Heart right ventricle (tissue), 16 donors: ENCODE data around the gene TCP10L. TPM values are rescaled to one million over a fixed set of nuclear protein-coding genes. Genes with fewer than 3 reads are reported as not detected.

Experiments
- ATAC-seq, 8 donors: fragments of 200-7000 bp; cut with Tn5 transposase; one replicate each; pipeline ENCODE4 v1.9.1; 2020; ENCODE audit warnings: mild to moderate bottlenecking in 8 of 8, moderate library complexity in 8 of 8, moderate number of reproducible peaks in 1 of 8
- DNase-seq, 2 donors: peaks; one replicate each; pipeline ENCODE4 v3.0.0-alpha.2; 2020
- H3K27ac ChIP-seq, 10 donors: fragments of 200-600 bp; sonication (generic) in 2 of 10; one replicate each; pipeline versions ENCODE4 v1.5.0 to v1.8.0; 2020 to 2022; ENCODE audit warnings: mild to moderate bottlenecking in 3 of 10
- H3K27me3 ChIP-seq, 7 donors: fragments of 200-600 bp; one replicate each; pipeline ENCODE4 v1.8.0; 2021 to 2022; ENCODE audit warnings: mild to moderate bottlenecking in 2 of 7
- H3K36me3 ChIP-seq, 9 donors: fragments of 200-600 bp; sonication (generic) in 1 of 9; one replicate each; pipeline versions ENCODE4 v1.5.0 to v1.8.0; 2020 to 2022; ENCODE audit warnings: mild to moderate bottlenecking in 2 of 9
- H3K4me1 ChIP-seq, 9 donors: fragments of 200-600 bp; sonication (generic) in 1 of 9; one replicate each; pipeline versions ENCODE4 v1.5.0 to v1.8.0; 2020 to 2022; ENCODE audit warnings: mild to moderate bottlenecking in 4 of 9
- H3K4me3 ChIP-seq, 10 donors: fragments of 200-600 bp; sonication (generic) in 2 of 10; one replicate each; pipeline versions ENCODE4 v1.5.0 to v1.8.0; 2020 to 2022; ENCODE audit warnings: mild to moderate bottlenecking in 7 of 10, moderate library complexity in 2 of 10
- H3K9me3 ChIP-seq, 11 donors: fragments of 200-600 bp in 10 of 11; sonication (generic) in 2 of 11; one replicate each; pipeline versions ENCODE4 v1.5.0 to v1.8.0; 2013 to 2022; ENCODE audit warnings: mild to moderate bottlenecking in 2 of 11, control low read depth in 1 of 11, moderate library complexity in 1 of 11
- WGBS, 2 donors: extraction: QIAGEN DNeasy Blood & Tissue Kit; methylation state at CpG; one replicate each; pipeline ENCODE4 v1.1.7; 2013; ENCODE audit warnings: inconsistent platforms in 1 of 2; 5-methylcytosine and 5-hydroxymethylcytosine counted together
- intact Hi-C, 10 donors: fragments of 100-400 bp; cut with DNase I; formaldehyde crosslinking; loops; one replicate each; pipeline versions ENCODE4 v1.11.1 to v1.14.2; 2022
- polyA plus RNA-seq, 2 donors: library from polyadenylated mRNA; stranded (reverse); fragments of 200-250 nt; gene quantifications; one replicate each; pipeline ENCODE4 v1.2.3, GENCODE V29; 2013
- total RNA-seq, 10 donors: library from RNA; stranded (reverse); fragmentation: NEBNext Ultra II Directional in 3 of 10; extraction: Animal tissue kit (Norgen Biotek cat#: 25700) in 3 of 10; gene quantifications; one replicate each; pipeline versions ENCODE4 v1.2.1 to v1.2.4, GENCODE V29; 2021 to 2023
- TF ChIP-seq, protein P1 (sequence below), 9 donors: fragments of 200-600 bp; sonication (generic) in 2 of 9; IDR thresholded peaks; one replicate each; pipeline versions ENCODE4 v1.5.0 to v1.8.0; 2021 to 2022; ENCODE audit warnings: antibody characterized with exemption in 9 of 9, mild to moderate bottlenecking in 5 of 9, moderate library complexity in 1 of 9
- donor health status: Arrhythmogenic right ventricular cardiomyopathy.
- donor health status: ischemic (EF 13 %, LVEDD 7.1; RV severe dilation, severe dysfunction).
- donor health status: healthy with polysubstance abuse.
- donor health status: DM: no; HTN: yes; CAD: no.
- donor health status: DM: no; HTN: no; CAD: no.
- donor health status: ischemic (EF 25% LVEDD 6.9; RV normal size, moderate dysfunction).
- donor health status: ischemic (EF 25% LVEDD 5.7; RV mildly dilated, moderate dysfunction).
- donor health status: healthy.
- donor health status: DM: yes; HTN: yes; CAD: no.
- donor health status: Ischemic cardiomyopathy.
- donor health status: ischemic (EF 35%, LVEDD 5.7; RV mildly dilated, moderate dysfunction).
- donor health status: nonischemic (EF 11% LVEDD 7.7; RV severe dilation, severe dysfunction).
- donor health status: DM: yes; HTN: yes; CAD: no.
- donor health status: PGD.
- donor health status: ischemic (EF 29% LVEDD 5.4; RV normal size, mild dysfunction).
- donor health status: nonischemic (EF 23%, LVEDD 6.1; RV moderate dilation, normal function).

The TCP10L gene
- total and polyA plus RNA-seq, 12 donors = 1.4 to 3.8 (median 2.4) TPM

DNA sequence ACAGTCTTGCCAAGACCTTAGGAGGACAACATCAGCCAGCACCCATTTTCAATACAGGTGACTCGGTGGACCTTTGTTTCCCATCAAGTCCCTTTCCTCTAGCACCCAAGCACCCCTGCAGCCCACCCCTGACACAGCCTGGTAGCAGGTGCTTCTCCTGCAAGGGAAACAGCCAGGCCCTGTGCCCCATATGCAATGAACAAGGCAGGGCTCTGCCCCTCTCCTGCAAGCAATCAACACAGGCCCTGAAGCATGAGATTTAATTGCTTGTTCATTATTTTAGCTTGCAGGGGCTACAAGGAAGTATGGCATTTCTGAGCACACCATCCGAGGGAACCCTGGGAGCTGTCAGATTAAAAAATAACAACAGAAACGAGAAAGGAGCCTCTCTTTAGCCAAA lies 35.4 kb downstream of the TCP10L start:
- H3K4me3 ChIP-seq = no peak overlapping the region
- no peak overlapping the region for H3K27ac ChIP-seq
- DNase-seq (no peak), ATAC-seq (no peak)
- peaks cover 0 to 17% (median under 1%) of the 10 kb centered on the region in 9 donors for H3K4me1 ChIP-seq
- no peaks in the 10 kb centered on the region for H3K9me3 ChIP-seq
- H3K27me3 ChIP-seq = no peaks in the 10 kb centered on the region
- TF ChIP-seq, protein P1, sequence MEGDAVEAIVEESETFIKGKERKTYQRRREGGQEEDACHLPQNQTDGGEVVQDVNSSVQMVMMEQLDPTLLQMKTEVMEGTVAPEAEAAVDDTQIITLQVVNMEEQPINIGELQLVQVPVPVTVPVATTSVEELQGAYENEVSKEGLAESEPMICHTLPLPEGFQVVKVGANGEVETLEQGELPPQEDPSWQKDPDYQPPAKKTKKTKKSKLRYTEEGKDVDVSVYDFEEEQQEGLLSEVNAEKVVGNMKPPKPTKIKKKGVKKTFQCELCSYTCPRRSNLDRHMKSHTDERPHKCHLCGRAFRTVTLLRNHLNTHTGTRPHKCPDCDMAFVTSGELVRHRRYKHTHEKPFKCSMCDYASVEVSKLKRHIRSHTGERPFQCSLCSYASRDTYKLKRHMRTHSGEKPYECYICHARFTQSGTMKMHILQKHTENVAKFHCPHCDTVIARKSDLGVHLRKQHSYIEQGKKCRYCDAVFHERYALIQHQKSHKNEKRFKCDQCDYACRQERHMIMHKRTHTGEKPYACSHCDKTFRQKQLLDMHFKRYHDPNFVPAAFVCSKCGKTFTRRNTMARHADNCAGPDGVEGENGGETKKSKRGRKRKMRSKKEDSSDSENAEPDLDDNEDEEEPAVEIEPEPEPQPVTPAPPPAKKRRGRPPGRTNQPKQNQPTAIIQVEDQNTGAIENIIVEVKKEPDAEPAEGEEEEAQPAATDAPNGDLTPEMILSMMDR (IDR thresholded peaks at IDR 0.05) = no peak
- intact Hi-C loops = no loop called here
- 87 to 93% methylated on average over 3 of the region's 3 CpGs for WGBS, 2 donors
- H3K36me3 ChIP-seq = no peaks in the 10 kb centered on the region

DNA sequence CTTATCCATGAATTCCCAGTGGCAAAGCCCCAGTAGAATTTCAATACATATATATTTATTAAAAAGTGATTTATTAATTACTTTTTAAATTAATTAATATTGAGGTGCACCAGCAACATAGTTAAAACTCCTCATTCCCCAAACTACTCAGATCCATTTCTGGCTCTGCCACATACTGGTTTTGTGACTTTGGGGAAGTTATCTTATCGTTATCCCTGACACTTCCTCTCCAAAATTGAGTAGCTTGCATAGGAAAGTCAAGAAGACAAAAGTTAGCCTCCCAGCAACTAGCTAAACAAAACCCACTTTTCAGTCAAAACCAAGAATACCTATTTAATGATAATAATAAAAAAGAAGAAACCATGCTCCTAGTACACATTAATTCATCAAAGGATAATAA lies 35.9 kb downstream of the TCP10L start:
- intact Hi-C loops = no loop called here
- Histone ChIP-seq H3K36me3 (no peaks in the 10 kb centered on the region), H3K4me3 (no peak overlapping the region), H3K4me1 (peaks cover 0 to 13% (median 0%) of the 10 kb centered on the region in 9 donors), H3K27me3 (no peaks in the 10 kb centered on the region), H3K9me3 (no peaks in the 10 kb centered on the region), H3K27ac (peak overlapping the region in 1 of 10 donors; percentile 41)
- ATAC-seq (no peak), DNase-seq (no peak)
- TF ChIP-seq, protein P1 (IDR thresholded peaks at IDR 0.05) = no peak
- WGBS, 2 donors = 40 to 45% methylated on average over 1 of the region's 1 CpG

DNA sequence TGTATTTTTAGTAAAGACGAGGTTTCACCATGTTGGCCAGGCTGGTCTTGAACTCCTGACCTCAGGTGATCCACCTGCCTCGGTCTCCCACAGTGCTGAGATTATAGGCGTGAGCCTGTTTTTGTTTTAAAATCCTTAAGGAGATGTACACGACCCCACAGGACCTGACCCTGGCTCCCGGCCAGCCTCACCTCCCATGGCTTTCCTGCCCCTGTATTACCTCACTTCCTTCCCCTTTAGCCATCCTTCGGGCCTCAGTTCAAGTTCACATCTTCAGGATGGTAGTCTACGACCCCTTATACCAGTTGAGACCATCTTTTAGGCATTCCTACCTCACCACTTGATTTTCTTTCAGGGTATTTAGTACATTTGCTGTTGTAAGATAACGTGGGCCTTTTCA lies 36.3 kb downstream of the TCP10L start:
- TF ChIP-seq, protein P1 (IDR thresholded peaks at IDR 0.05) = no peak
- WGBS, 2 donors = 52 to 65% methylated on average over 8 of the region's 8 CpGs
- Histone ChIP-seq H3K9me3 (no peaks in the 10 kb centered on the region), H3K27me3 (no peaks in the 10 kb centered on the region), H3K27ac (peak overlapping the region in 1 of 10 donors; percentile 41), H3K4me3 (no peak overlapping the region), H3K4me1 (peaks cover 0 to 11% (median 0%) of the 10 kb centered on the region in 9 donors), H3K36me3 (no peaks in the 10 kb centered on the region)
- no peak for DNase-seq
- intact Hi-C loops = no loop called here
- ATAC-seq = peak in 1 of 8 donors; percentile 52

DNA sequence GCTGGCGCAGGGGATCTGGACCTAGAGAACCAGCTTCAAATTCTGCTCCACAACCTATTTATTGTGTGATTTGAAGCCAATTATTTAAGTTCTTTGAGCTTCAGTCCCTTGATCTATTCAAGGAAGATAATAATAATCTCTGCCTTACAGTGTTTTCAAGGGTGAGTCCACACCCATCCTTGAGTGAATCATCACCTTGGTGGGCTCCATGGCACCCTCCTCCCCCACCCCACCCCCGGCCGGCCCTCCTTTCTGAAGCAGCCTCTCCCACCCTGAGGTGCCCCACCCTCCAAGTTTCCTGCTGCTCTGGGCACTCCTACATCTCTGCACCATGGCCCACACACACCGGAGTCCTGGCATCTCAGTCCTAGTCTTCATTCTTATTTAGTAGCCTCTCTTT lies 38.3 kb downstream of the TCP10L start:
- intact Hi-C loops = no loop called here
- ATAC-seq (peak in 2 of 8 donors; percentile 28 to 63), DNase-seq (no peak)
- Histone ChIP-seq H3K36me3 (no peaks in the 10 kb centered on the region), H3K27ac (no peak overlapping the region), H3K9me3 (no peaks in the 10 kb centered on the region), H3K4me3 (no peak overlapping the region), H3K4me1 (peaks cover 0 to 11% (median 0%) of the 10 kb centered on the region in 9 donors), H3K27me3 (no peaks in the 10 kb centered on the region)
- WGBS, 2 donors = 82 to 85% methylated on average over 4 of the region's 4 CpGs
- TF ChIP-seq, protein P1 (IDR thresholded peaks at IDR 0.05) = no peak
